Astrocyte of the spinal cord (primary cell): ENCODE results near the gene DIAPH2.

Experiments used
- DNase-seq: peaks from one replicate; pipeline ENCODE4 v3.0.0; 2011; ENCODE audit warnings: low read depth, low spot score
- H3K4me3 ChIP-seq: 2 replicates; pipeline ENCODE4 v1.5.1; 2011; ENCODE audit warnings: low read depth, mild to moderate bottlenecking, low read length, moderate library complexity
- CTCF ChIP-seq: IDR thresholded peaks from 2 replicates; pipeline ENCODE4 v1.5.1; 2012; ENCODE audit warnings: low read depth, mild to moderate bottlenecking, low read length, inconsistent platforms
- in situ Hi-C: cut with HindIII; loops from 2 replicates; pipeline ENCODE4 v1.10.0; 2017; ENCODE audit warnings: low sequenced_read_pairs

Gene DIAPH2

GRCh38 chrX:97200454-97200853, 515.8 kb downstream of the DIAPH2 start:
- in situ Hi-C loops: no loop called here
- TF ChIP-seq CTCF: no peak
- no peak for DNase-seq
- H3K4me3 ChIP-seq: no peak overlapping the region

- in situ Hi-C loops: no loop called here
- no peak overlapping the region for H3K4me3 ChIP-seq
- no peak for DNase-seq
- no peak for TF ChIP-seq CTCF
These were observed 525.9 kb downstream of the DIAPH2 start for GRCh38 chrX:97210501-97210900.

- TF ChIP-seq CTCF: no peak
- in situ Hi-C loops: no loop called here
- H3K4me3 ChIP-seq: no peak overlapping the region
- DNase-seq: no peak
These were observed 526.4 kb downstream of the DIAPH2 start for GRCh38 chrX:97211070-97211469.

- in situ Hi-C loops: no loop called here
- peak; percentile 14 for DNase-seq
- TF ChIP-seq CTCF: no peak
- no peak overlapping the region for H3K4me3 ChIP-seq
These were observed 530.5 kb downstream of the DIAPH2 start for GRCh38 chrX:97215186-97215585.

GRCh38 chrX:97224148-97224547, 539.5 kb downstream of the DIAPH2 start:
- H3K4me3 ChIP-seq: no peak overlapping the region
- no peak for DNase-seq
- no peak for TF ChIP-seq CTCF
- in situ Hi-C loops: no loop called here

- in situ Hi-C loops: no loop called here
- no peak overlapping the region for H3K4me3 ChIP-seq
- no peak for DNase-seq
- TF ChIP-seq CTCF: no peak
These were observed 544.7 kb downstream of the DIAPH2 start for GRCh38 chrX:97229318-97229717.

- no peak overlapping the region for H3K4me3 ChIP-seq
- in situ Hi-C loops: no loop called here
- TF ChIP-seq CTCF: no peak
- DNase-seq: no peak
These were observed 546.3 kb downstream of the DIAPH2 start for GRCh38 chrX:97230948-97231347.
